Thoracic aorta (tissue), 2 donors: ENCODE data around the gene GPX4. TPM values are rescaled to one million over a fixed set of nuclear protein-coding genes. Genes with fewer than 3 reads are reported as not detected.
A peak's percentile ranks its signal among the peaks of the same experiment; 100 is the strongest.

Experiments
- ATAC-seq: fragments of 150-250 bp; one replicate; pipeline ENCODE4 v1.8.0; 2017; ENCODE audit warnings: low read depth; ENCODE audit not compliant: insufficient number of reproducible peaks, low FRiP score
- DNase-seq: peaks from one replicate; pipeline ENCODE4 v3.0.0-alpha.2; 2020; ENCODE audit warnings: low spot score
- H3K27ac ChIP-seq, 2 donors: fragments of 200-600 bp; sonication (generic); 1 replicate in 1 of 2; 2 replicates in 1 of 2; pipeline ENCODE4 v1.5.1; 2016; ENCODE audit warnings: mild to moderate bottlenecking in 2 of 2, moderate library complexity in 2 of 2
- H3K27me3 ChIP-seq: fragments of 200-600 bp; sonication (generic); replicated peaks from 2 replicates; pipeline ENCODE4 v1.6.0; 2016; ENCODE audit warnings: mild to moderate bottlenecking; ENCODE audit not compliant: insufficient read depth
- H3K36me3 ChIP-seq: fragments of 200-600 bp; sonication (generic); one replicate; pipeline ENCODE4 v1.5.1; 2016
- H3K4me1 ChIP-seq, 2 donors: fragments of 200-600 bp; sonication (generic); 1 replicate in 1 of 2; 2 replicates in 1 of 2; pipeline versions ENCODE4 v1.5.1 to v1.6.0; 2016; ENCODE audit warnings: low read depth in 2 of 2, mild to moderate bottlenecking in 1 of 2; ENCODE audit not compliant: control insufficient read depth in 1 of 2
- H3K4me3 ChIP-seq: fragments of 200-600 bp; sonication (generic); 2 replicates; pipeline ENCODE4 v1.5.1; 2016; ENCODE audit warnings: mild to moderate bottlenecking
- H3K9me3 ChIP-seq: fragments of 200-600 bp; sonication (generic); 2 replicates; pipeline ENCODE4 v1.5.1; 2016
- total RNA-seq, 2 donors: library from RNA; depleted of rRNA; stranded (reverse); fragments of >200 nt; gene quantifications; one replicate each; pipeline versions ENCODE4 v1.1.0 to v1.2.3, GENCODE V29; 2016
- TF ChIP-seq, protein P1 (sequence below): fragments of 200-600 bp; sonication (generic); IDR thresholded peaks from one replicate; pipeline ENCODE4 v1.5.1; 2019; ENCODE audit warnings: antibody characterized with exemption

The GPX4 gene
- total RNA-seq, 2 donors from 2014 or later, result 259 to 441 TPM

DNA sequence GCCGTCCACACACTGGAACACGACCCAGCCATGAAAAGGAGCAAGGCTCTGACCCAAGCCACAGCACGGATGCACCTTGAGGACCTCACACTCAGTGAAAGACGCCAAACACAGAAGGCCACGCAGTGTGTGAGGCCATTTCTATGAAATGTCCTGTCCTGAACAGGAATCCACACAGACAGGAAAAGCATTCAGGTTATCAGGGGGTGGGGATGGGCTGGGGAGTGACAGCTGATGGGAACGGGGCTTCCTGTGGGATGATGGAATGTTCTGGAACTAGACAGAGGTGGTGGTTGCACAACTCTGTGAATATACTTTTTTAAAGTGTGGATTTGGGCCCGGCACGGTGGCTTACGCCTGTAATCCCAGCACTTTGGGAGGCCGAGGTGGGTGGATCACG is 30.6 kb downstream of the GPX4 start:
- peaks cover 40 to 41% of the 10 kb centered on the region in 2 donors for H3K4me1 ChIP-seq
- TF ChIP-seq, protein P1, sequence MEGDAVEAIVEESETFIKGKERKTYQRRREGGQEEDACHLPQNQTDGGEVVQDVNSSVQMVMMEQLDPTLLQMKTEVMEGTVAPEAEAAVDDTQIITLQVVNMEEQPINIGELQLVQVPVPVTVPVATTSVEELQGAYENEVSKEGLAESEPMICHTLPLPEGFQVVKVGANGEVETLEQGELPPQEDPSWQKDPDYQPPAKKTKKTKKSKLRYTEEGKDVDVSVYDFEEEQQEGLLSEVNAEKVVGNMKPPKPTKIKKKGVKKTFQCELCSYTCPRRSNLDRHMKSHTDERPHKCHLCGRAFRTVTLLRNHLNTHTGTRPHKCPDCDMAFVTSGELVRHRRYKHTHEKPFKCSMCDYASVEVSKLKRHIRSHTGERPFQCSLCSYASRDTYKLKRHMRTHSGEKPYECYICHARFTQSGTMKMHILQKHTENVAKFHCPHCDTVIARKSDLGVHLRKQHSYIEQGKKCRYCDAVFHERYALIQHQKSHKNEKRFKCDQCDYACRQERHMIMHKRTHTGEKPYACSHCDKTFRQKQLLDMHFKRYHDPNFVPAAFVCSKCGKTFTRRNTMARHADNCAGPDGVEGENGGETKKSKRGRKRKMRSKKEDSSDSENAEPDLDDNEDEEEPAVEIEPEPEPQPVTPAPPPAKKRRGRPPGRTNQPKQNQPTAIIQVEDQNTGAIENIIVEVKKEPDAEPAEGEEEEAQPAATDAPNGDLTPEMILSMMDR, result no peak
- H3K9me3 ChIP-seq, result no peaks in the 10 kb centered on the region
- DNase-seq (no peak), ATAC-seq (no peak)
- H3K27me3 ChIP-seq, result no peaks in the 10 kb centered on the region
- H3K4me3 ChIP-seq, result no peak overlapping the region
- peaks cover 2% of the 10 kb centered on the region for H3K36me3 ChIP-seq
- H3K27ac ChIP-seq, result peak overlapping the region in 1 of 2 donors; percentile 99

DNA sequence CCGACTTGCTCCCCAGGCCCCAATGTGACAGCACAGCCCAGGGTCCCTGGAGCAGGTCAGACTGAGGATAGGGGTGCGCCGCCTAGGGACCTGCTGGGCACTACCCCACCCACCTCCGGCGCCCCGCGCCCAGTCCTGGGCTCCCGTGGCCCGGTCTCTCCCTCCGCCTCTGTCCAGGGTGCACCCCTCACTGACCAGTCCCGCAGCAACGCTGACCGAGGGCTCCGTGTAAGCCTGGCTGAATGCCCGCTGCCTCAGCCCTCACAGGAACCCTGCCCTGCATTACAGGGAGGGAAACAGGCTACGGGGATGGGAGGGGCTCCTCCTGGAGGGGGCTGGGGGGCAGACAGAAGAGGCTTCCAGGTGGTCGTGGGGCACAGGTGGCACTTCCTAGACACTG is 31.7 kb downstream of the GPX4 start:
- ATAC-seq (no peak), DNase-seq (no peak)
- Histone ChIP-seq H3K4me3 (no peak overlapping the region), H3K27ac (peak overlapping the region; percentile 25 to 38), H3K9me3 (no peaks in the 10 kb centered on the region), H3K36me3 (peaks cover 2% of the 10 kb centered on the region), H3K27me3 (no peaks in the 10 kb centered on the region), H3K4me1 (peaks cover 30 to 31% of the 10 kb centered on the region in 2 donors)
- TF ChIP-seq, protein P1, result no peak

DNA sequence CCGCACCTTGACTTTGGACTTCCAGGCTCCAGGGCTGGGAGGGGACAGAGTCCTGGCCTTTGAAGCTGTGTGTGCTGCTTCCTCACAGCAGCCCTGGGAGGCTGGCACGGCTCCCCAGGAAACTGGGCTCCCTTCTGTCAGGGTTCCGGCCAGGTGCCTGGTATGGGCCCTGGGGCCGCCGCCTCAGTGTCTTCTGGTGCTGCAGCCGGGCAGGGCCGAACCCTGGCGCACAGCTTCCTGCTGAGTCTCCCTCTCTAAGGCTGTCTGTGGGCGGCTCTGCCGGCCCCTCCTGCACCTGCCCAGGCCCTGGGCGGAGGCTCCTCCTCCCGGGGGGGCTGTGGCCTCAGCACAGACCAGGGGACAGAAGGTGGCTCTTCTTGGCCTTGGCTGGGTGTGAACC is 32.4 kb downstream of the GPX4 start:
- no peak for DNase-seq
- Histone ChIP-seq H3K27me3 (no peaks in the 10 kb centered on the region), H3K9me3 (no peaks in the 10 kb centered on the region), H3K4me3 (no peak overlapping the region), H3K36me3 (peaks cover 2% of the 10 kb centered on the region), H3K27ac (peak overlapping the region in 1 of 2 donors; percentile 25), H3K4me1 (peaks cover 23 to 25% of the 10 kb centered on the region in 2 donors)
- TF ChIP-seq, protein P1, result no peak
- no peak for ATAC-seq

DNA sequence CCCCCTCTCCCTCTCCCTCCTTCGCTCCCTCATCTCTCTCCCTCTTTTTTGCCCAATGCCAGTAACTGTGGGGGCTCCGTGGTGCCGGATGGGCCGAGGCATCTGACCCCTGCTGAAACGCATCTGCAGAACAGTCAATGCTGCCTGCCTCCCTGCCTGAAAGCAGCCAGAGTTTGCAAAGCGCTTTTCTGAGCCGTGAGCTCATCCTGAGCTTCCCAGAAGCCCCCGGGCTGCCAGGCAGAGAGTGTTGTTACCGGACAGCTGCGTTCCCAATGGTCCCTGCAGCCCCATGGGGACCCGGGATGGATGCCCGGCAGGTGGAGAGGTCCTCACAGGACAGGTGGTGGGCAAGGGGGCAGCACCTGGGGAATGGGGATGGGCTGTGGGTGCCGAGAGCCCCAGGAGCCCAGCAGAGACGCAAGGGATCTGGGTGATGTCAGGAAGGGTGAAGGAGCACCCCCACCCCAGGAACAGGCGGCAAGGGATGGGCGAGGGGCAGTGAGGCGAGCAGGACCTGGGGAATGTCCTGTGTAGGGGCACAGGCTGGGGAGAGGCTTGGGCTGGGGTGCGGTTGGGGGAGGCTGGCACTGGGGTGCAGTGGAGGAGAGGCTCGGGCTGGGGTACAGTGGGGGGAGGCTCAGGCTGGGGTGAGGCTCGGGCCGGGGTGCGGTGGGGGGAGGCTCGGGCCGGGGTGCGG is 33.0 kb downstream of the GPX4 start:
- TF ChIP-seq, protein P1, result no peak
- H3K9me3 ChIP-seq, result no peaks in the 10 kb centered on the region
- peaks cover 2% of the 10 kb centered on the region for H3K36me3 ChIP-seq
- no peak overlapping the region for H3K4me3 ChIP-seq
- DNase-seq, result no peak
- peak overlapping the region in 1 of 2 donors; percentile 25 for H3K27ac ChIP-seq
- no peak for ATAC-seq
- H3K27me3 ChIP-seq, result no peaks in the 10 kb centered on the region
- peaks cover 19 to 25% of the 10 kb centered on the region in 2 donors for H3K4me1 ChIP-seq

DNA sequence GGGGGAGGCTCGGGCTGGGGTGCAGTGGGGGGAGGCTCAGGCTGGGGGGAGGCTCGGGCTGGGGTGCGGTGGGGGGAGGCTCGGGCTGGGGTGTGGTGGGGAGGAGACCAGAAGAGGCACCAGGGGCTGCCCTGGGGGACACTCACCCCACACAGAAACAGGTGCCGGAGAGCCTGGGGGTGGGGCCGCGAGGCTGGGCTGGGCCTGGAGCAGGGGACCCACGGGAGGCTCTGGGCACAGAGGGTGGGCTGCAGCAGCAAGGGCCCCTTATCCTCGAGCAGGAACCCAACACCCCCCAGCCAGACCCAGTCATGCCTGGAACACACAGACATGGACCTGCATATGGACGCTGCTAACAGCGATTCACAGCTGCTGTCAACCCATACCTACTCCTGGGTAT is 34.3 kb downstream of the GPX4 start:
- peaks cover 10 to 18% of the 10 kb centered on the region in 2 donors for H3K4me1 ChIP-seq
- ATAC-seq (no peak), DNase-seq (no peak)
- H3K27me3 ChIP-seq, result no peaks in the 10 kb centered on the region
- no peak overlapping the region for H3K4me3 ChIP-seq
- peaks cover 2% of the 10 kb centered on the region for H3K36me3 ChIP-seq
- H3K9me3 ChIP-seq, result no peaks in the 10 kb centered on the region
- TF ChIP-seq, protein P1, result no peak
- no peak overlapping the region for H3K27ac ChIP-seq
